ENCODE data around the gene PPIL6.
"Not testable (repeated sequence)": the region's sequence is repeated elsewhere in the genome, so short reads cannot be mapped to it uniquely, and the experiment has no call there.

PPIL6 gene

DNA sequence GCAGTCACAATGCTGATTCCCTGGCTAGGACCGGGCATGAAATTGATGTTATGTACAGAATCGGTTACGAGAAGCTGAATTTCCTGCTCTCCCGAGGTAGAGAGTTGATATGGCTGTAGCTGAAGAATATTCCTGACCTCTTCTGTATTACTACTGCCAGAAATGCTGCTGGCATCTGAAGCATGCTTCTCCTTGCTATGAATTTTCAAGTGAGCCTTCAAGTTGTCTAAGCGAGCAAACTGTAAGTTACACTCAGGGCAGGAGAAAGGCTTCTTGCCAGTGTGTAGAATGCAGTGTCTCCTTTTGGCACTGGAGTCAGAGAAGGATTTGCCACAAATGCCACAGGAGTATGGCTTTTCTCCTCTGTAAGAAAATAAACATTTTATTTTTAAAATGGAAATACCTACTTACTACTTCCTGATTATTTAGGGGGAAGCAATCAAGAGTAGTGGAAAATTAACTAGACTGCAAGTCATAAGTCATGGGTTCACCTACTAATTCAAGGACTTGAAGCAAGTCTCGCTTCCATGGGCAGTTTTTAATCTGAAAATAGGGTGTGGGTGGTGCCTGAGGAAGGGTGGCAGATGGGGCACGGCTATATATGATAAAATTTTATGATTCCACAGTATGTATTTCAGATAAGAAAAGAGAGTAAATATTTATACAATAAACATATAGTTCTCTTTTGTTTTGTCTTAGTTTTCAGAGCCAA, 25.9 kb upstream of the PPIL6 start:
- no peak for DNase-seq (ENCODE audit: low read depth)

DNA sequence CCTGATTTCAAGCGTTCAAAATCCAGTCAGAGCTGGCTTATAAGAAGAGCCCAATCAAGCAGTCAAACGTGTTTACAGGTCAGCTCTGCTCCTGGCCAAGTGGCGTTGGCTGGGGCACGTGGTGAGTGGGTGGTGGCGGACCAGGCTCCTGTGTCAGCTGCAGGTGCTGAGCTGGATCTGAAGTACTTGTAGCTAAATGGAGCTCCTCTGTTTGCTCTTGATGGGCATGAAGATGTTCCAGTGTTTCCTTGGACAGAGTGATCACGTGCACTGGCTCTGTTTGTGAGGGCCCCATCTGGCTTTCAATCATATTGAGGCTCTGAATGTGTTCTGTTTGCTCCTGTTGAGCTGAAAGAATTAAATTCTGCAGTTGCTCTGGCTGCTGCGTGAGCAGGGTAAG, 25.3 kb upstream of the PPIL6 start:
- DNase-seq (ENCODE audit: low read depth), result no peak

DNA sequence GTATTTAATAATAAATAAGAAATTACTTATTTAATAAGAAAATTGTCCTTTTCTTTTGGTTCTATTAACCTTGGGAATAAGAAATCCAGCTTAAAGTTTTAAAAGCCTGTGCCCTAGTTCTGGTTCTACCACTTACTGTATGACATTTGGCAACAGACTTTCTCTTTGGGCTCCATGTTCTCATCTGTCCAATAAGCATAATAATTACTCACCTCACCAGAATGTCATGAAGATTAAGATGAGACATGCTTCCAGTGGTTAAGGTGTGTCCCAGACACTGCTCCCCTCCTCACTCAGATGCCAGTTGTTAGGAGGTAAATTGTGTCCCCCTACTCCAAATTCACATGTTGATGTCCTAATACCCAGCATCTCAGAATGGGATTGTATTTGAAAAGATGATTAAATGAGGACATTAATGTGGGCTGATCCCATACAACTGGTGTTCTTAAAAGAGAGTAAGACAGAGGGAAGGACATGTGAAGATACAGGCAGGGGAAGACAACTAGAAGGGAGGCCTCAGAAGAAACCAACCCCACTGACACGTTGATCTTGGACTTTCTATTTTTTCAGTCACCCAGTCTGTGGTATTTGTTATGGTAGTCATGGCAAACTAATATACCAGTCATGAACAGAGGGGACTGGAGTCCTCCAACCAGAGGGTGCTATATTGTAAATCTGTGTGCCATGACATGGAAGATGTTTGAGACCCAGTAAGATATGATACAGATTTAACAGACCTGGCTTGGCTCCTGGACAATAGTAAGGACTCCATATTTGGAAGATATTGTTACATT, 21.5 kb upstream of the PPIL6 start:
- no peak for DNase-seq (ENCODE audit: low read depth)

DNA sequence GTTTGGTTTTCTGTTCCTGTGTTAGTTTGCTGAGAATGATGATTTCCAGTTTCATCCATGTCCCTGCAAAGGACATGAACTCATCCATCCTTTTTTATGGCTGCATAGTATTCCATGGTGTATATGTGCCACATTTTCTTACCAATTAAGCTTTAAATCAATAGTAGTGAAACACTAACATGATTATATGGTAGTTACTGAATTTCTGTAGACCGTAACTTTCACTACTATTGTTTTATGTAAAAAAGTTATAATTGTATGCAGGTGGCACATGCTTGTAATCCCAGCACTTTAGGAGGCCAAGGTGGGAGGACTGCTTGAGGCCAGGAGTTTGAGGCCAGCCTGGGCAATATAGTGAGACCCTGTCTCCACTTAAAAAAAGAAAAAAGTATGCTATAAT, 20.8 kb upstream of the PPIL6 start:
- DNase-seq (ENCODE audit: low read depth), result not testable (repeated sequence)

DNA sequence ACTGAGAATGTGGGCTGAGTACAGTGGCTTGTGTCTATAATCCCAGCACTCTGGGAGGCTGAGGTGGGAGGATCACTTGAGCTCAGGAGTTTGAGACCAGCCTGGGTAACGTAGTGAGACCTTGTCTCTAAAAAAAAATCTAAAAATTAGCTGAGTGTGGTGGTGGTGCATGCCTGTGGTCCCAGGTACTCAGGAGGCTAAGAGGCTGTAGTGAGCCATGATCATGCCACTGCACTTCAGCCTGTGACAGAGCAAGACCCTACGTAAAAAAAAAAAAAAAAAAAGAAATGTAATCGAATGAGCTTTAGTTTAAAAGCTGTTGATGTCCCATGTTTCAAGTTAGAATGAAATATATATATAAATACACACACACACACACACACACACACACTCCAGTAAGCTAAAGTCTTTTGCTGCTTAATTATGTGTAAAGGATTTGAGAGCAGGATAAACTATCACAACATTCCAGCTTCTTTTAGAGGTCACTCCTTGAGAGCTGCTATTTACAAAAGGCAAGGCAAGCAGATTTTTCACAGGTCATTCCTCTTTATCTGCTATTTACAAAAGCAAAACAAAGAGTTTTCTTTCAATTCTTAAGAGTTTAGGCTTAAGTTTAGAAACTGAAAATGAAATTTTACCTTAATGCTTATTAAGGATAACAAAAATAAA, 19.9 kb upstream of the PPIL6 start:
- DNase-seq (ENCODE audit: low read depth), result no peak

DNA sequence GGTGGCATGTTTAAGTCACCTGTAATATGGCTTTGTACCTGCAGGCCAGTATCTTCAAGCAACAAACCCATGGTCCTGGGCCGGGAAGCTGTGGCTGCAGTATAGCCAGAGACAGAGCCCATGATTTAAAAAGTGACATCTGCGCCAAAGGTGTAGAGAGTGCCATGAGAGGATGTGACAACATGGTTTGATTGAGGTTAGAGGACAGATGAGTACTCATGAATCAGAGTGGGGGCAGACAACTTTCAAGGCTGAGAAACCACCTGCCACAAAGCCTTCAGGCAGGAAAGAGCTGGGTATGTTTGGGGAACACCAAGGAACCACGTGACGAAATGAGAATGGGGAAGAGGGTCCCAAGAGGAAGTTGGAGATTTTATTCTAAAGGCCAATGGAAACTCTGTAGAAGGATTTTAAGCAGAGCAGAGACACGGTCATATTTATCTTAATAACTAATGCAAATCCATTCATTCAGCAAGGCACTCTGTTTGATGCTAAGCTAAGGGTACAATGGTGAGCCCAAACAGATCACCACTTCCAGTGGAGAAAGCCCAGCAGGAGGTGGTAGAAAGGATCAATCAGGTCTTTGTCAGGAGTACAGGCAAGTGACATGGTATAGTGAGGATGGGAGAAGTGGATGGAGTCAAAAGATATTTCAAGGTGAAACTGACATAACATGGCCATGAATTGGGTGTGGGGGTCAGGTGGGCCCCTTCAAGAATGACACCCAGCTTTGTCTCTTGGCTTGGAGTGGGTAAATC, 18.5 kb upstream of the PPIL6 start:
- DNase-seq (ENCODE audit: low read depth), result no peak

DNA sequence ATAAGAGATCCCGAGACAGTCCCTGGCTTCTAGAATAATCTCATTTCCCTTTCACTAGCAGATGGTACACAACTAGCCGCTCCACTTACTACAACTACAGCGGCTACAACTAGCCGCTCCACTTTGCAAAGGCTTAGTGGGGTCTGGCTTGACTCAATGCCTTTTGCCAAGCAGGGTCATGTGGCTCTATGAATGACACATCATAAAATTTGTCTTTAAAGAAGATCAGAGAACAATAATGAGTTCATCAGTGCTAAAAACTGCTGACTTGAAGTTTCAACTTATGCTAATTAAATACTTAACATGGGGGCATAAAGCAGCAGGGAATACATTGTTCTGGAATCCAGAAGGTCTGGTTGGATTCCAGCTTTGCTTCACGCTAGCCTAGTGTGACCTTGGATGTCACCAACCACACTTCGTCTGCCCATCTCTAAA, 17.2 kb upstream of the PPIL6 start:
- no peak for DNase-seq (ENCODE audit: low read depth)

DNA sequence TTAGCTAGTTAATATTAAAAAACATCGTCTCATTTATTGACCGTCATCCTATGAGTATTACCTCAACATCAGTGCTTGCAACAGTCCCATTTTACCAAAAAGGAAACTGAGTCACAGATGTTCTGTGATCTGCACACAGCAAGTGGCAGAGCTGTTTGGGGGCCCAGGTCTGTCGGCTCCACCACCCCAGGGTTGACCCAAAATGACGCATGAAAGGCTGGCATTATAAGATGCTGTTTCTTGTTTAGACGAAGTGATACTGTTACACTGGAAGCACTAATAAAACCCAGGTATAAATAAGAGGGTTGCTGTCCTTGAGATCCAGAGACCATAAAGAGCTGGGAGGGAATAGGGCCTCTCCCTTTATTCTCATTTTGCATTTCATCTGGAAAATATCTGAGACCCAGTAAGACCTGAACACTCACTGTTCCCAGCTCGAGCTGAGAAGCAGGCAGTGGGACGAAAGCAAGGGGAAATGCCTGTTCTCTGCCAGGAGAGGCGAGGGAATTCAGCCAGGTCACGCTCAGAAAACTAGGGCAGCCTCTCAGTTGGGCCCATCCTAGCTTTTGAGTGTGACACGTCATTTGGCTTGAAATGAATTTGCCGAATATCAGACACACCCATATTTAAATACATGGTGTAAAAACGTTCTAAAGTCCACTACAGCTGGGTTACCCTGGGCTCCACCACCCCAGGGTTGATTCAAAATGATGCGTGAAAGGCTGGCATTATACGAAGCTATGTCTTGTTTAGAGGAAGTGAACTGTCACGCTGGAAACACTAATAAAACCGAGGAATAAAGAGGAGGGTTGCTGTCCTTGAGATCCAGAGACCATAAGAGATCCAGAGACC, 16.5 kb upstream of the PPIL6 start:
- DNase-seq (ENCODE audit: low read depth), result peak; percentile 89

DNA sequence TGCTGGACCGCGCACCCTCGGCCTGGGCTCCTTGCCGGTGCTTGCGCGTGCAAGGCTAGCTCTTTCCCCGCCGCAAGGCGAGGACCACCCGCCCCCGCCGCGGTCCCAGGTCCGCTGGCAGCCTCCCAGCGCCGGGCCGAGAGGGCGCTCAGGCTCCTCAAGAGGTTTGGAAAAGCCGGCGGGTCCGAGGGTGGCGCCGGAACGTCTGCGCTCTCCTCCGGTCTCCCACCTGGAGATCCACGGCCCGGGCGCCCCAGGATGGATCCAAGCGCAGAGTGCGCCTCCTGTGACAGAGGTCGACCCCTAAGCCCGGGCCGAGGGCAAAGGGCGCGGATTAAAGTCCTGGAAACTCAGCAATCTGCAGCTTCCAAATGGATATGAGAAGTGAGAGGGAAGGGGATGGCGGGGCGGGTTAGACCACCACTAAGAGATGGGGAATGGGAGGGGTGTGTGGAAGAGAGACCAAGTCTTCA, 15.7 kb upstream of the PPIL6 start:
- no peak for DNase-seq (ENCODE audit: low read depth)

DNA sequence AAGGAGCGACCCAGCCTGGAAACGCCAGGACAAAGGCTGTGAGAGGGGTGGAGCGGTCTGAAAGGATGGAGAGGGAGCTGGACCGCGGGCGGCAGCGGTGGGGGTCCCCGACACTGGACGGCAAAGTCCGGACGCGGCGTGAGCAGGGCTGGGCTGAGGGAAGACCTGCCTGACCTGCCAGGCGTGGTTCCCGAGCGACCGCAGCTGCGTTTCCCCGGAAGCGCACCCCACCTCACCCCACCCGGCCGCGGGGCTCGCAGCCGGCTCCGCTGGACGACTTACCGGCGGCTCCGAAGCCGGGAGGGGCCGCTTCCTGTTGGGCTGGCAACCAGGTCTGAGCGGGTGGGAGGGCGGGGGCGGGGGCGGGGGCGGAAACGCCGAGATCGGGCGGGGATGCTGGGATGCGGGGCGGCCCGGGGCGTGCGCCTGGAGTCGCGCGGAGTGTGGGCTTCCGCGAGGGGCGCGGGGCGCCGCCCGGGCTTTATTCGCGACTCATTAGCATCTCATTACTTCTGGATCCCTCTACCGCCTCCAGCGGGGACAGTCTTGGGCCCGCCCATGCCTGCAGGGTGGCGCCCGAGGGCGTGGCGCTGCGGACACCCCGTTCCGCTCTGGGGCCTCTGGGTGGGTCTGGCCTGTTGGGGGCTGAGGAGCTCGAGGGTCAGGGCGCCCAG, 15.1 kb upstream of the PPIL6 start, which contains the start of gene MICAL1:
TSS of gene MICAL1 (minus strand) at position 336 of the 674 bp plus-strand sequence. CDS start 1,576 bp downstream, outside the sequence.
- peak; percentile 77 for DNase-seq (ENCODE audit: low read depth)

DNA sequence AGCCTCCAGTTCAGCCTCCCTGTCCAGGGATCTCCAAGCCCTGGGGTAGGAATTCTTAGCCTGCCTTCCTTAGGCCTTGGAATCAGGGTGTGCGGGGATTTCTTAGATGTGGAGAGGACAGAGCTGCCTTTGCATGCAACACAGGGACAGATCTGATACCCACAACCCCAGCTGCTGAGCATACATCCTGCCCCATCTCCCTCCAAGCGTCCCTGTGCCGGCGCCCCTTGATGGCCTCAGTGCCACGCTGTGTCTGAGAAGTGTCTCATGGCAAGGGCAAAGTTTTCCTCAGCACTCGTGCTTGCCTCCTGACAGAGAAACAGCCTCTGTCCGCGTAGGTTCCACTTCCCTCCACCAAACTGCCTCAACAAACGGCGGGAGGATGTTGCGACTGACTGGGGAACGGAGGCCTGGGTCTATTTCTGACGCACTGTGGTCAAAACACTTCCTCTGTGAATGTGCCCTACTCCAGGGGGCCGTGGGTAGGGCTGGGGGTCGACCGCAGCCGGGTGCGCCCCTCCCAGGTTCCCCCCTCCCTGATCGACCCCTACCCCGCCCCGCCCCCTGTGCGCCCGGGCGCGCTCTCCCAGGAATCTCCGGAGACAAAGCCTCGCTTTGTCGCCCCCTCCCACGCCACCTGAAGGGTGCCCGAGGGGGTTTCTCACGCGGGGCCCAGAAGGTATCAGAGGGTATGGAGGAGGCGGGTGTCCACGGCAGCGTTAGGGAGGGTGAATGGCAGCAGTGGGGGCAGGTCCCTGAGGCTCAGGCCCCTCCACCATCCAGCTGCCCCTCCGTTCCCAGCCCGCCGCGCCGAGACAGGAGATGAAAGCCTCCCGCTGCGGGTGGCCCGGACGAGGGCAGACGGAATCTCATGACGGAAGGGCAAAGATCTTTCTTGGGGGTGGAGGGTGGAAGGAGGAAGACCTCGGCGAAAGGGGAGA, 14.3 kb upstream of the PPIL6 start:
- DNase-seq (ENCODE audit: low read depth), result peak; percentile 25

DNA sequence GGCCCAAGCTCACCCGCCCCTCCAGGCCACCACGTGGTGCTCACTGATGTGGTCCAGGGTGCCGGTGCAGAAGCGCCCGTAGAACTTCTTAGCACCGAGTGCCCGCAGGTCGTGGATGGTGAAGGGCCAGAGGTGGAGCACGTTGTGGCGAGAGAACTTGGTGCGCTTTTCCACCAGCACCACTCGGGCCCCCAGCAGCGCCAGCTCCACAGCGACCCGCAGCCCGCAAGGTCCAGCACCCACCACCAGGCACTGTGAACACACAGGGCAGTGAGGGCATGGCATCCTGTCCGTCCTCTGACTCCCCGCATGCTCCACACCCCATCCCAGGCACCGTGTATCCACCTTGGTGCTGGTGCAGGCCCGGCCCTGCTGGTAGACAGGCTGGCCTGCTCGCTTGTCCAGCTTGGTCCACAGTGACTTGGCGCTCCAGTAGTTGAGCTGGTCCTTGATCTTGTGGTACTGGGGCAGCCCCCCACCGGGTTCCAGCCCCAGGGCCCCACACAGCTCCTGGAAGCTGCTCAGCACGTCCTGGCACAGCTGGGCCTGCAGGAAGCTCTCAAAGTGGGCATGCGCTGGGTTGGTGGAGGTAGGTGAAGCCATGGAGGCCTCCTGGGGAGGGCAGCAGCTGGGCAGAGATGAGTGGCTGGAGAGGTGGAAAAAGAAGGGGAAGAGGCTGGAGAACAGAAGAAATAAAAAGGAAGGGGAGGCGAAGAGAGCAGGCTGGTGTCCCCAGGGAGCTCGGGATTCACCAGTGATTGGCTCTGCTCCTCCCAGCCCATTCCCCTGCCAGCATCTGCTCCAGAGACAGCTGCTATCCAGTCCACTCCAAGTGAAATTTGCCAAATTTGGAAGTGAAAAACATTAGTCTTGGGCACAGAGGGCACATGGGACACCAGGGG, 13.4 kb upstream of the PPIL6 start:
- peak; percentile 76 for DNase-seq (ENCODE audit: low read depth)

DNA sequence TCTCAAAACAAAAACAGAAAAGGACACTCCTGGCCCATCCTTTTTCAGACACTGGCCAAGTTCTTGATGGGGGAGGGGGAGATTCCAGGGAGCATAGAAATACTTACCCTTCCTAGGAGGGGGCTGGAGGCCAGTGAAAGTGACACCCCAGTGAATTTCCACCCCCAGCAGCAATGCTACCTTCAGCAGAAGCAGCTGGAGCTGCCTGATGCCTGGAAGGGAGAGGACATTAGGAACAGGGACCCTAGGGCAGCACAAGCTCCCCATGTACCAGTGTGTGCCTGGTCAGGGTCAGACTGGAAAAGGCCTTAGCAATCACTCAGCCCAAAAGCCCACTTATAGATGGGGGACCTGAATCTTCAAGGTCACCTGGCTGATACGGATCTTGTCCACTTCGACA, 12.7 kb upstream of the PPIL6 start:
- DNase-seq (ENCODE audit: low read depth), result no peak

DNA sequence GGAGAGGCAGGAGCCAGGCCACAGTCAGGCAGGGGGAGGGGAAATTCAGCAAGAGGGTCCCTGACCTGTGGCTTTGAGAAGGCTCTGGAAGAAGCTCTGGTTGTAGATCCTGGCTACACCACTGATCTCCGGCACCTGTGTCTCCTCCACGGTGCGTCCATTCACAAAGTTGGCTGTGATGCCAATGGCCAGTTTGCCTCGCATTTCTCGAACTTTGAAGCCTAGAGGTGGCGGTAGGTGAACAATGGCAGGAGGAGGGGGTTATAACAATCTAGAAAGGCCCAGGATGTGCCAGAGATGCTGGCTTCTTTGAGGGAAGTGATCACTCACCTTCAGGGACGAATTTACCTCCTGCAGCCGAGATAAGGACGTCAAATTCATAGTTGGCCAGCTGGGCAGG, 11.8 kb upstream of the PPIL6 start:
- no peak for DNase-seq (ENCODE audit: low read depth)

DNA sequence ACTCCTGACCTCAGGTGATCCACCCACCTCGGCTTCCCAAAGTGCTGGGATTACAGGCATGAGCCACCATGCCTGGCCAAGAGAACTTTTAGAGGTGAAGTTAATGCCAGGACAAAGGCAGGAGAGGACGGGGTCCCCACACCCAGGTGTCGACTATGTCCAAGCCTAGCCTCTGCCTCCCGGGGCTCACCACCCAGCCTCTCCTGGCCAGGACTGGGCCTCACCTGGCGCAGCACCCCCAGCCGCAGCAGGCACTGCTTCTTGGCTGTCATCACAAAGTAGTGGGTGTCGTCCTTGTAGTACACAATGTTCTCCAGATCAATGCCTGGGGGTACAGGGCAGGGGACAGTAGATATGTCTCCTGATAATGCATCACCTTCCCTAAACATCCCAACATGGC, 10.9 kb upstream of the PPIL6 start:
- no peak for DNase-seq (ENCODE audit: low read depth)

DNA sequence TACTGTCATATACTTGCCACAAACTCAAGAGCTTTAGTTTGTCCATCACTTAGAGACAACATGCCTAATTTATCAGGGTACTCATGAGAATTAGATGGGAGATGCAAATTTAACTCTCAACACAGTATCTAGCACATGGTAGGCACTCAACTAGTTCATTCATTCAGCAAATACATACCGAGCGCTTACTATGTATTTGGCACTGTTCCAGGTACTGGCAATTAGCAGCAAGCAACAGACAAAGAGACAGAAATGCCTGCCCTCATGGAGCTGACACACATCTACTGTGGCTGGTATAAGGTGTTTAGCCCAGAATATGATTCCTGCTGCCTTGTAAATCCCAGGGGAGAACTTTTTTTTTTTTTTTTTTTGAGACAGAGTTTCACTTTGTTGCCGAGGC, 10.4 kb upstream of the PPIL6 start:
- DNase-seq (ENCODE audit: low read depth), result no peak

DNA sequence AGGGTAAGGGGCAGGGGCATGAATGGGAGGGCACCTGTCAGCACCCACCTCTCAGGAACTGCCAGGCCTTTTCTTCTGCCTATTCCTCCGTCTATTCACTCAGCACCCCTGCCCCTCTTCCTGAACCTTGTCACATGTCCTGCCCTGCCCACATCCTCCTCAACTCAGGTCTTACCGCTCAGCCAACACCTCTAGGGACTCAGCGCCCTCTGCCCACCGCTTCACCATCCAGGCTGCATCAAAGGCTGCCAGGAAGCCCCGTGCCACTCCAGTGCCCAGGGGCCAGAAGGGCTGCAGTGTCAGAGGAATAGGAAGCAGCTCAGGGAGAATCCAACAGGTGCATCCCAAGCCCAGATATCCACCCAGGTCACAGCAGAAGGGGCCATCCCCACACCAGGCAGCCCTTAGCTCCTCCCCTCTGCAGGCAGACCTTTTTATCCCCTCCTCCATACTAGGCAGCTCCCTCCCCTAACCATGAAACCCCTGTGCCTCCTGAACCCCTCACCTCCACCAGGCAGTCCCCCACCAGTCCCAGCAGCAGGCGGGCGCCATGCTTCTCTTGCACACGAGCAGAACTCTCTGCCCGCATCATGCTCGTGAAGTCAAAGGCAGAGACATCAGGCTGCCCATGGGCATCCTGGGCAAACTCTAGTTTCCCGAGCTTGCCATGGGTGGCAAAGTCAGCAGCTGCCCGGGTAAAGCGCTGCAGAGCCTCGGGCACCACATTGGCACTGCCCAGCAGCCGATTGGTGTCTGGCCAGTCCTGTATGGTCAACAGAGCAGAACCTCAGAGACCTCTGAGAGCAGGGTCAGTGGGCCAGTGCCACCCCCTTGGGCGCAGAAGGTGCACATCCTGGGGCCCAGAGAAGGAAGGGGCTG, 9.6 kb upstream of the PPIL6 start:
- no peak for DNase-seq (ENCODE audit: low read depth)

All from fibroblast of gingiva (primary cell).